Upper lobe of left lung (tissue), 6 donors: ENCODE measurements around the gene NCBP3. TPM values are rescaled to one million over a fixed set of nuclear protein-coding genes. Genes with fewer than 3 reads are reported as not detected.

ENCODE experiments used
- ATAC-seq, 2 donors: fragments of 200-7000 bp; cut with Tn5 transposase; one replicate each; pipeline ENCODE4 v1.9.1; 2022; ENCODE audit warnings: mild to moderate bottlenecking in 2 of 2, moderate library complexity in 2 of 2; ENCODE audit not compliant: low FRiP score in 2 of 2
- DNase-seq, 2 donors: peaks; one replicate each; pipeline ENCODE4 v3.0.0-alpha.2; 2019 to 2020
- H3K27ac ChIP-seq, 4 donors: fragments of 200-600 bp; sonication (generic); one replicate each; pipeline ENCODE4 v1.5.1; 2016 to 2019
- H3K27me3 ChIP-seq, 4 donors: fragments of 200-600 bp; sonication (generic); one replicate each; pipeline ENCODE4 v1.5.1; 2017 to 2019
- H3K36me3 ChIP-seq, 4 donors: fragments of 200-600 bp; sonication (generic); one replicate each; pipeline ENCODE4 v1.5.1; 2016 to 2019
- H3K4me1 ChIP-seq, 4 donors: fragments of 200-600 bp; sonication (generic); one replicate each; pipeline ENCODE4 v1.5.1; 2018 to 2019
- H3K4me3 ChIP-seq, 4 donors: fragments of 200-600 bp; sonication (generic); one replicate each; pipeline ENCODE4 v1.5.1; 2017 to 2019; ENCODE audit warnings: mild to moderate bottlenecking in 2 of 4, moderate library complexity in 1 of 4
- H3K9me3 ChIP-seq, 4 donors: fragments of 200-600 bp; sonication (generic); one replicate each; pipeline ENCODE4 v1.5.1; 2018 to 2019
- CTCF ChIP-seq, 6 experiments: fragments of 450-650 bp in 4 of 6; fragments of 200-600 bp in 2 of 6; sonication (generic) in 2 of 6; IDR thresholded peaks; one replicate each; pipeline ENCODE4 v1.5.1; 2016 to 2019; ENCODE audit warnings: antibody characterized with exemption in 6 of 6
- EP300 ChIP-seq, 4 donors: sonication (generic); formaldehyde crosslinking; IDR thresholded peaks; one replicate each; pipeline ENCODE4 v1.5.1; 2017; ENCODE audit warnings: antibody characterized with exemption in 4 of 4, control low read depth in 2 of 4
- POLR2A ChIP-seq, 4 donors: fragments of 450-650 bp; IDR thresholded peaks; one replicate each; pipeline ENCODE4 v1.5.1; 2016 to 2017; ENCODE audit warnings: antibody characterized with exemption in 4 of 4, mild to moderate bottlenecking in 2 of 4
- POLR2AphosphoS5 ChIP-seq, 2 donors: sonication (generic); formaldehyde crosslinking; IDR thresholded peaks; one replicate each; pipeline ENCODE4 v1.5.1; 2017; ENCODE audit warnings: antibody characterized with exemption in 2 of 2
- WGBS, 2 donors: methylation state at CpG; one replicate each; pipeline ENCODE4 v1.1.5; 2017 to 2018; 5-methylcytosine and 5-hydroxymethylcytosine counted together
- total RNA-seq, 6 donors: library from RNA; depleted of rRNA in 4 of 6; stranded (reverse); fragments of >200 nt in 4 of 6; gene quantifications; one replicate each; pipeline versions ENCODE4 v1.1.0 to v1.2.1, GENCODE V29; 2016 to 2021
- donor health status: DM: no; HTN: no; CAD: no; lungs with moderate emphysema.
- donor health status: DM: no; HTN: yes; CAD: no; lungs with severe emphysema.

NCBP3 gene
- total RNA-seq, 6 donors from 2014 or later = 17.3 to 43.0 (median 32.5) TPM

- H3K27me3 ChIP-seq = no peaks in the 10 kb centered on the region
- DNase-seq (no peak), ATAC-seq (no peak)
- H3K27ac ChIP-seq = no peak overlapping the region
- WGBS, 2 donors = 83 to 93% methylated on average over 10 of the region's 10 CpGs
- no peak overlapping the region for H3K4me3 ChIP-seq
- TF ChIP-seq EP300 (IDR thresholded peaks at IDR 0.05) = no peak
- TF ChIP-seq POLR2AphosphoS5 (IDR thresholded peaks at IDR 0.05) = no peak
- TF ChIP-seq POLR2A (IDR thresholded peaks at IDR 0.05) = no peak
- no peak for TF ChIP-seq CTCF (IDR thresholded peaks at IDR 0.05)
- H3K4me1 ChIP-seq = peaks cover 0 to 11% (median 9%) of the 10 kb centered on the region in 4 donors
- no peaks in the 10 kb centered on the region for H3K9me3 ChIP-seq
- peaks cover 3 to 85% (median 36%) of the 10 kb centered on the region in 4 donors for H3K36me3 ChIP-seq
Measured at GRCh38 chr17:3836551-3836950, 9.5 kb downstream of the NCBP3 start.

GRCh38 chr17:3835410-3836229, 10.4 kb downstream of the NCBP3 start:
- Histone ChIP-seq H3K36me3 (peaks cover 3 to 82% (median 37%) of the 10 kb centered on the region in 4 donors), H3K4me3 (no peak overlapping the region), H3K4me1 (peaks cover 0 to 11% (median 9%) of the 10 kb centered on the region in 4 donors), H3K9me3 (no peaks in the 10 kb centered on the region), H3K27me3 (no peaks in the 10 kb centered on the region), H3K27ac (no peak overlapping the region)
- DNase-seq (no peak), ATAC-seq (no peak)
- WGBS, 2 donors = 63 to 75% methylated on average over 14 of the region's 14 CpGs
- TF ChIP-seq CTCF (IDR thresholded peaks at IDR 0.05) (no peak), POLR2AphosphoS5 (IDR thresholded peaks at IDR 0.05) (no peak), EP300 (IDR thresholded peaks at IDR 0.05) (no peak), POLR2A (IDR thresholded peaks at IDR 0.05) (no peak)

GRCh38 chr17:3834811-3835210, 11.2 kb downstream of the NCBP3 start:
- no peaks in the 10 kb centered on the region for H3K9me3 ChIP-seq
- H3K4me1 ChIP-seq = peaks cover 0 to 11% (median 9%) of the 10 kb centered on the region in 4 donors
- ATAC-seq (no peak), DNase-seq (no peak)
- H3K36me3 ChIP-seq = peaks cover 3 to 76% (median 34%) of the 10 kb centered on the region in 4 donors
- TF ChIP-seq POLR2AphosphoS5 (IDR thresholded peaks at IDR 0.05) = no peak
- no peak for TF ChIP-seq EP300 (IDR thresholded peaks at IDR 0.05)
- TF ChIP-seq CTCF (IDR thresholded peaks at IDR 0.05) = no peak
- no peak for TF ChIP-seq POLR2A (IDR thresholded peaks at IDR 0.05)
- WGBS, 2 donors = 70 to 76% methylated on average over 4 of the region's 4 CpGs
- no peak overlapping the region for H3K27ac ChIP-seq
- no peak overlapping the region for H3K4me3 ChIP-seq
- no peaks in the 10 kb centered on the region for H3K27me3 ChIP-seq

- Histone ChIP-seq H3K27ac (no peak overlapping the region), H3K4me1 (no peaks in the 10 kb centered on the region), H3K36me3 (peaks cover 24 to 75% (median 48%) of the 10 kb centered on the region in 4 donors), H3K9me3 (no peaks in the 10 kb centered on the region), H3K4me3 (no peak overlapping the region), H3K27me3 (no peaks in the 10 kb centered on the region)
- DNase-seq = no peak
- TF ChIP-seq POLR2A (IDR thresholded peaks at IDR 0.05) (no peak), CTCF (IDR thresholded peaks at IDR 0.05) (no peak), EP300 (IDR thresholded peaks at IDR 0.05) (no peak), POLR2AphosphoS5 (IDR thresholded peaks at IDR 0.05) (no peak)
- 91 to 94% methylated on average over 7 of the region's 7 CpGs for WGBS, 2 donors
- no peak for ATAC-seq
Measured at GRCh38 chr17:3828852-3829232, 17.2 kb downstream of the NCBP3 start.
